Measurements from ENCODE around the gene C10orf105. TPM values are rescaled to one million over a fixed set of nuclear protein-coding genes. Genes with fewer than 3 reads are reported as not detected.

The C10orf105 gene
- total RNA-seq, 4 donors from 2014 or later, result 0.20 to 0.42 (median 0.26) TPM

- TF ChIP-seq EP300 (IDR thresholded peaks at IDR 0.05) (no peak), CTCF (IDR thresholded peaks at IDR 0.05) (no peak), POLR2A (IDR thresholded peaks at IDR 0.05) (no peak)
- 93 to 96% methylated on average over 4 to 11 of the region's 14 CpGs for WGBS, 2 donors
- DNase-seq (ENCODE audit: low spot score in 2 of 2), result no peak
- no peak overlapping the region for H3K4me3 ChIP-seq
- H3K36me3 ChIP-seq, result no peaks in the 10 kb centered on the region
- peak overlapping the region in 1 of 4 donors; percentile 77 for H3K27ac ChIP-seq
- no peaks in the 10 kb centered on the region for H3K27me3 ChIP-seq
- H3K9me3 ChIP-seq, result no peaks in the 10 kb centered on the region
- peaks cover 0 to 51% (median 39%) of the 10 kb centered on the region in 4 donors for H3K4me1 ChIP-seq
Measured at GRCh38 chr10:71725249-71725648, 5.7 kb upstream of the C10orf105 start.

- TF ChIP-seq POLR2A (IDR thresholded peaks at IDR 0.05) (no peak), CTCF (IDR thresholded peaks at IDR 0.05) (no peak), EP300 (IDR thresholded peaks at IDR 0.05) (no peak)
- H3K36me3 ChIP-seq, result no peaks in the 10 kb centered on the region
- DNase-seq (ENCODE audit: low spot score in 2 of 2), result no peak
- H3K4me1 ChIP-seq, result peaks cover 0 to 57% (median 43%) of the 10 kb centered on the region in 4 donors
- no peak overlapping the region for H3K4me3 ChIP-seq
- no peaks in the 10 kb centered on the region for H3K9me3 ChIP-seq
- H3K27me3 ChIP-seq, result no peaks in the 10 kb centered on the region
- no peak overlapping the region for H3K27ac ChIP-seq
- WGBS, 2 donors, result 90 to 94% methylated on average over 3 to 6 of the region's 6 CpGs
Measured at GRCh38 chr10:71724539-71724938, 5.0 kb upstream of the C10orf105 start.

- TF ChIP-seq POLR2A (IDR thresholded peaks at IDR 0.05) (no peak), EP300 (IDR thresholded peaks at IDR 0.05) (no peak), CTCF (IDR thresholded peaks at IDR 0.05) (no peak)
Measured at GRCh38 chr10:71723311-71723710, 3.7 kb upstream of the C10orf105 start.

GRCh38 chr10:71722849-71723248 lies 3.3 kb upstream of the C10orf105 start:
- 80 to 84% methylated on average over 1 of the region's 1 CpG for WGBS, 2 donors
- H3K9me3 ChIP-seq, result no peaks in the 10 kb centered on the region

More at GRCh38 chr10:71723311-71723710, 3.7 kb upstream of the C10orf105 start:
- H3K9me3 ChIP-seq, result no peaks in the 10 kb centered on the region
- DNase-seq (ENCODE audit: low spot score in 2 of 2), result no peak
- WGBS, 2 donors, result 80 to 88% methylated on average over 11 of the region's 11 CpGs
- H3K4me3 ChIP-seq, result no peak overlapping the region
- H3K27me3 ChIP-seq, result no peaks in the 10 kb centered on the region
- H3K4me1 ChIP-seq, result peaks cover 0 to 57% (median 42%) of the 10 kb centered on the region in 4 donors
- H3K36me3 ChIP-seq, result no peaks in the 10 kb centered on the region
- no peak overlapping the region for H3K27ac ChIP-seq

GRCh38 chr10:71721313-71721712 lies 1.7 kb upstream of the C10orf105 start:
- 95 to 98% methylated on average over 6 of the region's 6 CpGs for WGBS, 2 donors
- TF ChIP-seq CTCF (IDR thresholded peaks at IDR 0.05) (no peak), POLR2A (IDR thresholded peaks at IDR 0.05) (no peak), EP300 (IDR thresholded peaks at IDR 0.05) (no peak)

More at GRCh38 chr10:71722849-71723248, 3.3 kb upstream of the C10orf105 start:
- no peaks in the 10 kb centered on the region for H3K27me3 ChIP-seq
- no peak overlapping the region for H3K4me3 ChIP-seq
- DNase-seq (ENCODE audit: low spot score in 2 of 2), result no peak
- H3K4me1 ChIP-seq, result peaks cover 0 to 57% (median 42%) of the 10 kb centered on the region in 4 donors
- no peak overlapping the region for H3K27ac ChIP-seq
- TF ChIP-seq POLR2A (IDR thresholded peaks at IDR 0.05), result no peak
- TF ChIP-seq CTCF (IDR thresholded peaks at IDR 0.05), result no peak
- TF ChIP-seq EP300 (IDR thresholded peaks at IDR 0.05), result no peak
- H3K36me3 ChIP-seq, result no peaks in the 10 kb centered on the region

More at GRCh38 chr10:71721313-71721712, 1.7 kb upstream of the C10orf105 start:
- H3K27me3 ChIP-seq, result no peaks in the 10 kb centered on the region
- DNase-seq (ENCODE audit: low spot score in 2 of 2), result no peak
- peaks cover 0 to 57% (median 40%) of the 10 kb centered on the region in 4 donors for H3K4me1 ChIP-seq
- H3K36me3 ChIP-seq, result no peaks in the 10 kb centered on the region
- H3K4me3 ChIP-seq, result no peak overlapping the region
- H3K9me3 ChIP-seq, result no peaks in the 10 kb centered on the region
- H3K27ac ChIP-seq, result no peak overlapping the region
